KG1 (cell line): ENCODE measurements around the gene DCDC2B.
A peak's percentile ranks its signal among the peaks of the same experiment; 100 is the strongest.

Experiments
- DNase-seq: peaks from one replicate; lab custom pipeline; 2025; lab: John Stamatoyannopoulos, UW

DCDC2B gene

DNA sequence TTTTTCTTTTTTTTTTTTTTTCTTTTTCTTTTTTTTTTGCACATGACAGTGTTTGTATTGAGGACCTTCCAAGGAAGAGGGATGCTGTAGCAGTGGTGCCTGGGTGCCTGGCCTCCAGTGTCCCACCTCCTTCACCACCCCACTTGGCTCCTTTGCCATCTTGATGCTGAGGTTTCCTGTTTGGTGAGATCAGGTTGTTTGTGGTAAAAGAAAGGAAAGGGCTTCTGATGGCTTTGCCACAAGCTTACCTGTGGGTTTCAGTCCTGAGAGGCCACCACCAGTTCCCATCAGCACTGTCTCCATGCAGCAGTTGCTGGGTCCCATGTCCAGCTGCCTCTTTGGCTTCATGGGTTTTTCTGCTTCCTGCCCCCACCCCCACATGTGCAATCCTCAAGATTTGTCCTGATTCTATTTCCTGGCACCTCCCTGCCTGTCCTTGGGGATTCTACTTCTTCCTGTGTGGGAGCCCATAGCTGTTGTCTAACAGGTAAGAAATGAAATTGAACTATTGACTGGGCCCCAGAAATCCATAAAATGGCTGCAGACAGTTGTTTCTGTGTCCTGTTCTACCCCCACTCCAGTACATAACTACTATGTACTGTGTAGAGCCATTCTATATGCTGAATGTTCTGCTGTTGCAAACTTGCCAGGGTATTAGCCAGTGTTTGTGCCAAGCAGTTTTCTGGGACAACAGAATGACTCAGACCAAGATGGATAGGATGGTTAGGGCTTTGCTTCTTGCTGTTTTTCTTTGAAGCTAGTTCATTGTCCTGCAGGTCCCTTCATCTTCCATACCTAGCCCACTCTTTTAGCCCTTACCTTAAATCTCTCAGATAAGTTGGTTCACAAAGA lies 12.7 kb upstream of the DCDC2B start:
- DNase-seq, result no peak

DNA sequence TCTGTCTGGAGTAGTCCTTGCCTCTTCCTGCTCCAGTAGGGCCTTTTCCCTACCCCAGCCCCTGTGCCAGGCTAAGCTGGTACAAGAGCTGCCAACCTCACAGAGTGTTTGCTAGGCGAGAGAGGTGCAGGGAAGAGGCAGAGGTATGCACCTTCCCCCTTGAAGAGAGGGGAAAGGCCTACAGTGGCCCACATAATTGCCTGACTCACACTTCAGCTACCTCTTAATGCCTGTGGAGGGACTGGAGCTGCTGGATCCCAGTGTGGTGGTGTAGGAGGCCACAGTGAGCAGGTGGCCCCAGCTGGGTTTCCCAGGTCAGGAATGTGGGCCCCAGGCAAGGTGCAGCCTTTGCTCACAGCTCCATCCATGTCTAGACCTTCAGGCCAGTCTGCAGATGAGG lies 11.8 kb upstream of the DCDC2B start:
- DNase-seq, result no peak

DNA sequence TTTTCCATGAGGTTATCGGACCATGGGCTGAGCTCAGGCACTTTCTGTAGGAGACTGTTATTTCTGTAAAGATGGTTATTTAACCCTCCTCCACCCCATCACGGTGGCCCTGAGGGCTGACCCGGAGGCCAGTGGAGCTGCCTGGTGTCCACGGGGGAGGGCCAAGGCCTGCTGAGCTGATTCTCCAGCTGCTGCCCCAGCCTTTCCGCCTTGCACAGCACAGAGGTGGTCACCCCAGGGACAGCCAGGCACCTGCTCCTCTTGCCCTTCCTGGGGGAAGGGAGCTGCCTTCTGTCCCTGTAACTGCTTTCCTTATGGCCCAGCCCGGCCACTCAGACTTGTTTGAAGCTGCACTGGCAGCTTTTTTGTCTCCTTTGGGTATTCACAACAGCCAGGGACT lies 11.1 kb upstream of the DCDC2B start:
- no peak for DNase-seq

DNA sequence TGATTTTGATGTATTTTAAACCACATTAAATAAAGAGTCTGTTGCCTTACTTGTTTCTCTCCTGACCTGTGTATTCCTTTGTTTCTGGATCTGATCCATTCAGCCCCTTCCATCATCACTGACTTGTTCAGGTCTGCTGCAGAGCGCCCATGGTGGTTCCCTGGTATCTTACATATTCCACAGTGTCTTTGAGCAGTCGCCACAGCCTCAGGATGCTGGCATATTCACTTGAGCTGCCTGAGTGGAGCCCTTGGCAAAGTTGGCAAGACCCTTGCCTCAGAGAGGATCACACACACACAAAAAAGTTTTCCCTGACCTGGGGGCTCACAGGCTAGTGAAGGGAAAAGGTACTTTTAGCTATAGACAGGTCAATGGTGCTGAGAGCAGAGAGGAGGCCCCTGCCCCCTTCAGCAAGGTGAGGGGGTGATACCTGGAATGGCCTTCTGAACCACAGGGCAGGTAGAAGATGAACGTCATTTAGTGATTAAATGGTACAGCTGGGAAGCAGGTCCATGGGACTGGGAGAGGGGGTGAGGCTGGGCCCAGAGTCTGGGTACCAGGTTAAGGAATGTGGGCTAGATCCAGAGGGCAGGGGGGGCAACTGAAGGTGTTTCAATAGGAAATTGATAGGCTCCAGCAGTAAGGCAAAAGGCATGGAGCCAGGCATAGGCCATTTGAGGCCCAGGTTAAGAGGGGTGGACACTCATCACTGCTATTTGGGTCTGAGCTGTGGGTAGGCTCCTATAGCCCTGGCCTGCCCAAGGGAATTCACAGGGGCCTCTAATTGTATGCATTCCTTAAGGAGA lies 10.4 kb upstream of the DCDC2B start:
- DNase-seq, result no peak

DNA sequence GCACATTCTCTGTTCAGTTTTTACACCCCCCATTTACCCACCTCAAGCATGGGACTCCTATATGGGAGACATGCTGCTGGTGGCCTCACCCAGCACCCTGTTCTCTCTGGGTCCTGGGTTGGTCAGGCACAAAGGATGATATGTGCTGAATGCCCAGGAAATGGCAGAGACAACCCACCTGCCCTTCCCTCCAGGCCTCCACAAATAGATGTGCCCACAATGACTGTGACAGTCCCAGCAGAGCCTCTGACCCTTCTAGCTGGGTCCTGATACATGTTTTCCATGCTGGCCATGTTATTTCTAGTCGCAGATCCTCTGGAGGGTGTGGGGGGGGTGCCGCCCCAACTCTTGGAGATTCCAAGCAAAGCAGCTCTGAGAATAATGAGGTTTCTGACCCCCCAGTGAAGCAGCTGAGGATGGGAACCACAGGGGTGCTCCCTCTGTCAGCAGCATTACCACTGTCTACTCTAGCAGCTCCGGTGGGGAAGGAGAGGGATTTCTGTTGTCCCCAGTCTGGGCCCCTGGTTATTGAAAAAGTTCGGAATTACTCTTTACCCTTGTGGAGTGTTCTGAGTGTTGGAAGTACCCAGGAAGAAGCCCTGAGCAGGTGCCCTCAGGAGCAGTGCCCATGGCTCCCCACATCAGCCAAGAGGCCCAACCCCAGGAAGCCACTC lies 9.7 kb upstream of the DCDC2B start:
- DNase-seq, result no peak

DNA sequence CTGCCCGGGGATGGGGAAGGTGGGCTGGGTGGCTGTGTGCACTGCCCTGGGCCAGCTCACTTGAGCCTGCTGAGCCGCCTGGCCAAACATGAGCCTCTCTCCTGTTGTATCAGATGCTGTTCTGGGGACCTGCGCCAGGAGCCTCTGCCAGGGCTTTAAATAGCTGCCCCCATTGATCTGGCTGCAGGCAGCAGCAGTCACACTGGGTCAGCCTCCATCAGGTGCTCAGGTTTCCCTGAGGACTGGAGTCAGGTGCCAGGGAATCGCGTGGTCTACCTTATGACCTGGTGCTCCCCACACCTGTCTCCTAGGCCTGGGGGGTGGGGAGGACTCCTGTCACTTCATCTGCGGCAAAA lies 9.2 kb upstream of the DCDC2B start:
- DNase-seq, result no peak

DNA sequence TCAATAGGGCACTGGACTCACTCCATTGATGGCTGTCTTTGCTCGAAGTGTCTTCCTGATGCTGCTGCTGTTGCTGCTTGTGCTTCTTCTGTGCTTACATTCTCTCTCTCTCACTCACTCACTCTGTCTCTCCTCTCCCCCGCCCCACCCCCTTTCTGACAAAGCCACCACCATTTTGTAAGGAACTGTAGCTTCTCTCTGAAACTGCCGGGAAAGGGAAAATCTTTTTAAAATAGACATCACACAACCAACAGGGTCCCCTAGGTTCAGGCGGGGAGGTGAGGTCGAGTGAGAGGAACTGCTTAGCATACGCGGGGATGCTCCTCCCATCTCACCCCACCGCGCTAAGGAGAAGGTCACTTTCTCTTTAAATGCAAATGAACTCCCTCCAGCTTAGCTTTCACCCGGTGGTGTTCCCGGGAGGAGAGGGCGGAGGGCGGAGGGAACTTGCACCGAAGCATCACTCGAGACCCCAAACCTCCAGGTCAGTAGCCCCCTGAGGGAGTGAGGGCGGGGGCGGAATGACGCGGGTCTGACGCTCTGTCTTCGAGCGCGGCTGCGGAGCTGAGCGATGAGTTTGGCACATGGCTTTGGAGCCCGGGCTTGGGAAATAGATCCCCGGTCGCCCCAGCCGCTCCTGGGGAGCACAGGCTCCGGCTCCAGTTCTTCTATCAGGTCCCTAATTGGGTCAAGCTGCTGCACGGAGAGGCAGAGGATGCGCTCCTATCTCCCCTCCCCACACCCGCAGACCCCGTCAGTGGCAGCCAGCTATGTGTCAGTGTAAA lies 8.5 kb upstream of the DCDC2B start, which contains the start of gene CCDC28B:
CCDC28B (plus strand) TSS at position 370 of the 785 bp plus-strand sequence. CDS start 1,341 bp downstream, outside the sequence.
- no peak for DNase-seq

DNA sequence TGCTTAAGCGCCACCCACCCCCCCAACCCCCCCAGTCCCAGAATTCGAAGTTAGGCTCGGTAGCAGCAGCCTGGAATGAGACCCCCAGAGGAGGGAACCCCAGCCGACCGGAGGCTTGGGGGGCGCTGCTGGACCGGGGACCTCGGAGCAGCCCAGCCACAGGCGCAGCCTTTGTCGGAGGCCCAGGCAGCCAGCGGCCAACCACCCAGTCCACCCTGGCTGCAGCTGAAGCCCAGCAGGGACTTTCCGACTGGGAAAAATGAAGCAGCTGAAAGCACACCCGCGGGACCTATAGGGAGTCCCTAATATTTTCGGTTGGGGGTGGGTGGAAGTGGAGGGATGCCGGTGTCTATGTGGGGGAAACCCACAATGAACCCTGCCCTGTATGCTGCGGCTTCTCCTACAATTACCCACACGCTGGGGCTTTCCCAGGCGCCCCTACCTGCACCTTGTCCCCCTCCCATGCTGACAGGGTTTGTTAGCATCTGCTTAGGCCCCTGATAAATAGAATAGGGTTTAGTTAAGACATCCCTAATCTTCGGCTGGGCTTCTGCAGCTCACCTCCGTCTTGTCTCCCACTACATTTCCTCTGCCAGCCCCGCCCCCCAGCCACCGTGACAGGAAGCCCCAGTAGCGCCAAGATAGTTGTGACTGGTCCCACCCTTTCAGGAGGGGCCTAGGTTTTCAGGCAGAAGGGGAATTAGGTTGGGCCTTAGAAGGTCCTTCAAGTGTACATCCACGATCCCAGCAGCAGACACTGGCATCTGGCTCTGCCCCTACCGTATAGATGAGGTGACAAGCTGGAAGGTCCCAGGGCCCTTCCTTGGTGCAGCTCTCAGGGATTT lies 7.7 kb upstream of the DCDC2B start:
- DNase-seq, result peak; percentile 23

DNA sequence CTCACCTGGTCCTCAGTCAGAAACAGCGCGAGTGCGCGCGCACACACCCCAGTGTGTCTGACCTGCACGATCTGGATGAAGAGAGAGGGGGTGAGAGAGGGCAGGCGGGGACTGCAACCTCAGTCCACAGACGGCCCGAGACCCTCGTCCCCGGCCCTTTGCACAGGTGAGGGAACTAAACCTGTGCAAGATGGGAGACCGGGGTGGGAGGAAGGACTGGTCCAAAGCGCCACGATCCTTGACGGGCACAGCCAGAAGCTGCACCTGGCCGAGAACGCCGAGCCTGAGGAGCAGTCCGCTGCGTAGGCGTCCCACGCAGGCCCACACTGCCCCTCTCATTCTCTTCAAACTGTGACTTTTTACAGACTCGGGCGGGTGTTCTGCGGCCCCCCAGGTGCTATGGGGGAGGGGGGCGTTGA lies 3.9 kb upstream of the DCDC2B start:
- DNase-seq, result no peak

DNA sequence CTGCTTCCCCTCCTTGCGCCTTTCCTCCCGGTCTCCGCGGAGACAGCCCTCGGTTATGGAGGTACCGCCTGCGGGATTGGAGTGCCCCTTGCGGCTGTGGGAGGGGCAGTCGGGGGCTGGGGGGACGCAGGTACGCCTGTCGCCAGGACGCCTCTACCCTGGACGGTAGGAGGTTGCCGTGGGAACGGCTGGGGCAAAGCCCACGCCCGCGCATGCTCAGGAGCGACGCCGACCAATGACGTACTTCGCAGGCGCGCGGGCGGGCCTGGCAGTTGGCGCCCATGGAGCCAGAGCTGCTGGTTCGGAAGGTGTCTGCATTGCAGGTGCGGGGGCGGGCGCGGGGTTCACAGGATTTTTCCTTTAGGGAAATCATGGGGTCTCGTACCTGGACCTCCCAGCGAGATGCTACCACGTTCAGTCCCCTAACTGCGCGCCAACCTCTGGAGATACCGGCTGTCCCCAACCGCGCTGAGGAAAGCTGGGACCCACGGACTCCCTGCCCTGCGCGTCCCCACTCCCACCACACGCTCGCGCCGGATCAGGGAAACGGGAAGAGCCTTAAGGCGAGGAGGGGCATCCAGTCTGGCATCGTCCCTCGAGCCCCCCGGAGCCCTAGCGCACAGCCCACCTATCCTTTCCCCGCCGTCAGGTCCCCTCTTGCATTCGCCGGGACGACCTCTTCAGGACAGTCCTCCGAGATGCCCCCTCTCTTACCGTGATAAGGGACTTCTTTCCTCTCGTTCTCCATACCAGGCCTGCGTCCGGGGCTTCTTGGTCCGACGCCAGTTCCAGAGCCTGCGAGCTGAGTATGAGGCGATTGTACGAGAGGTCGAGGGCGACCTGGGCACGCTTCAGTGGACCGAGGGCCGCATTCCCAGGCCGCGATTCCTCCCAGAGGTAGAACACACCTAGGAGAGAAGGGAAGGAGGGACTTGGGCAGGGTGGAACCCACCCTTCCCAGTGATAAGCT lies 3.2 kb upstream of the DCDC2B start, which contains the start of gene IQCC:
IQCC (plus strand) TSS at position 271 of the 970 bp plus-strand sequence; CDS start at position 282, 11 bp downstream.
- DNase-seq, result peak; percentile 78

DNA sequence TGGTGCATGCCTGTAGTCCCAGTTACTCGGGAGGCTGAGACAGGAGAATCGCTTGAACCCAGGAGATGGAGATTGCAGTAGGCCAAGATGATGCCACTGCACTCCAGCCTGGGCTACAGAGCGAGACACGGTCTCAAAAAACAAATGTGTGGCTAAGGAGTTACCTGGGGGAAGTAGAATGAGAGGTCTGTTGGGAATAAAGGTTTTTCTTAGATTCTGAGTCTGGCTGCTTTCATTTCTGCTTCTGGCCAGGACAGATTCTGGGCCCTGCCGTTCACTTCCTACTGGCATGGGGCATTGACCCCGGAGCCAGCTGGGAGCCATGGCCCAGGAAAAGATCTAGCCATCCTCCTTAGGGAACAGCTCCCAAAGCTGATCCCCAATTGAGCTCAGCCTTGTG lies 420 bp upstream of the DCDC2B start:
- no peak for DNase-seq

DNA sequence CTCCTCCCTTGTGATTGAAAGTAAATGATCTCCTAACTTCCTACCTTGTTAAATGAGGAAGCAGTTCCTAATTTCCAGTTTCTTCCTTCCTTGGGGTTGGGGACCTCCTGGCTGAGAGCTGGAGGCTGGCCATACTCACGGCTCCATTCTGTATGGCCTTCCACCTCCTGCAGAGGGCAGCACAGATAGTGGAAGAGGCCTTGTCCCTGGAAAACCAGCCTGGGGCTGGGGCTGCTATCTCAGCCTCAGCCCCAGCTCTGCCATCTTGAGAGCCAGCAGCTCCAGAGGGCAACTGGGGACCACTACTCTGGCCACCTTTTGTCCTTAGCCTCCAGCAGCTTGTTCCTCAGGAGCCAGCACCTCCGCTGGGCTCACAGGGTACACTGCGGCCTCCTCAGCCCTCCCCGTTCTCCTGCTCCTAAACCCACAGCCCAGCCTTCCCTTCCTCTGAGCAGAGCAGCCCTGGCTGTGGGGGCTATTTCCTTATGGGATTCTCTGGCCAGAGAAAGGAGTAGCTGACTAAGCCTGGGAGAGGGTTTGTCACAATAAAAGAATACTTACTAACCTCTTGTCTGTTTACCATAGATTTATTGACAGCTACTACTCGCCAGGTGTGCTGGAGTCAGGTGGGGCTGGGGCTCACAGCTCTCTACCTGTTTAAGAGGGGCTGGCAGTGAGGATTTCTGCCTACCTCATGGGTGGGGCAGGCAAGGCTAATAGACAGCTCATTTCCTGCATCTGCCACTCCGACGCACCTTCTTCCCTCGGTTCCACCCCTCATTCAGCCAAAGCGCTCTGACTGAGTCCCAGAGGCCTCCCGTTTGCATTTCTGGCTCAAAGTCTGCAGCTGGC lies 7.0 kb downstream of the DCDC2B start:
- DNase-seq, result peak; percentile 27

DNA sequence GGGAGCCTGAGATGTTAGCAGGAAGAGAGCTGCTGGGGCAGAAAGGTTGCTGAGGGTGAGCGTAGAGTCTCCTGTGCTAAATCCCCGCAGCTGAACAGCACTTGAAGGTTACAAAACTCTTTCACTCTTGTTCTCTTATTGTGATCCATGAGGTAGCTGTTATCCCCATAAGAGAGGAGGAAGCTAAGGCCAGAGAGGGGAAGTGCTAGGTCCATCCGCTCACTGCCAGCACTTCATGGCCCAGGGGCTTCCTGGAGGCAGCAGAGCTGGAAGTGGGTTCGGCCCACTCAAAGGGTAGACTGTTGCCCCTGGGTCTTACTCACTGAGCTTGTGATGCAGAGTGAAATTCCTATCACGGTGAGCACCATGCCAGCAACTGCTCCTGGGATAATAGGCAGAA lies 7.7 kb downstream of the DCDC2B start:
- no peak for DNase-seq

DNA sequence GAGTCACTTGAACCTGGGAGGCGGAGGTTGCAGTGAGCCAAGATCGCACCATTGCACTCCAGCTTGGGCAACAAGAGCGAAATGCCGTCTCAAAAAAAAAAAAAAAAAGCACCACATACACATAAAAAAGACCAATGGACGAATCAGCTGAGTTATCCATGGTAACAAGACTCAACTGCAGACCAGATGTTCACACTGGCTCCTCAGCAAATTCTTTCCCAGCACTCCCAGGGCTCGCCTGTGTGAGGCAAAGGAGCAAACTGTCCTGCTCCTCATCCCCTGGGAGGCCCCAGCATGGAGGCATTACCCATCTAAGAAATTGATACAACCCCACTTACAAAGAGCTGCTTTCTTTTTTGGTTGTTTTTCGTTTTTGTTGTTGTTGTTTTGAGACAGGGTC lies 10.1 kb downstream of the DCDC2B start:
- no peak for DNase-seq

DNA sequence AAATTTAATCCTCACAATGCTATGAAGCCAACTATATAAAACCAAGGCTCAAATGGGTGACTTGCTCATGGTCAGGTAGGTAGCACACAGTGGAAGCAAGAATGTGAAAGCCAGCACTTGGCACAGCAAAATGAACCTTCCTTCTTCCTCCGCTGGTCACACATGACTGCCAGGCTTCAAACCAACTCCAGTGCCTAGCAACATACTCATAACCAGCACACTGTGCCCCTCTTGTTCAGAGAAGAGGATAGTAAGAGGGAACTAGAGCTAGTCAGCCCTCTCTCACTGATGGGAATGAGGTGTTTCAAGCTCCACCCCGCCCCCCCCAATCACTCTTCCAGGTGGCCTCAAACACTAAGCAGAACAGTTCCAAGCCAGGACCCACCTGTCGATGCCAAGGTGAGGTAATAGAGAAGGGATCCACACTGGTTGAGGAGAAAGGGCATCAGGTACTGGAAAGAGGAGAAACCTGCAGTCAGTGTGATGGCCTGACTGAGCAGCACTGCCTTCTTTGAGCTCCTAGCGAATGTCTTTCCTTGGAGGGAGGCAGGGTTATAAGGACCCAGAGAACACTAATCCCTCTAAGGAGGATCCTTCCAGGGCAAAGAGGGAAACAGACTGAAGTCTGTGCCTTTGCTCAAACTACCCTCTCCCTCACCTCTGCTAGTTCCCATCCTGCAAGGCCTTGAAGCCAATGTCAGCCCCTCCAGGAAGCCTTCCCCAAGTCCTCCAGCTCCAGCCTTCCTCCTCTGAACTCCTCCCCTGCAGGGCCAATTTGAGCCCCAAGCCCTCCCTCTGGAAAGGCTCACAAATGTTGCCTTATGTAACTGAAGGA lies 12.1 kb downstream of the DCDC2B start:
- no peak for DNase-seq

DNA sequence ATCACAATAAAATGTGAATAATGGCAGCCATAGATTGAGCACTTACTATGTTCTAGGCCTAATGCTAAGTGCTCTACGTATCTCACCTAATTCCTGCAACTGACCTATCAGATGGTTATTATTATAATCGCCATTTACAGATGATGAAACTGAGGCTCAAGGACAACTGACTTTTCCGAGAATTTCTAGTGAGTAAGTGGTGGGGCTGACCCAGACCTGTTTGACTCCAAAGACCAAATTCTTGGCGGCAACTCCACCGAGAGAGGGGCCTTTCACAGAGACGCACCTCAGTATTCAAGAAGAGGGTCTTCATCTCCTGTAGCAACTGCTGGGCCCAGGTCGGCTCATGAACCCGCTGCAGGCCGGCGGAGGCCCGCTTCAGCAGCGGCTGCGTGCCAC lies 12.7 kb downstream of the DCDC2B start:
- no peak for DNase-seq

DNA sequence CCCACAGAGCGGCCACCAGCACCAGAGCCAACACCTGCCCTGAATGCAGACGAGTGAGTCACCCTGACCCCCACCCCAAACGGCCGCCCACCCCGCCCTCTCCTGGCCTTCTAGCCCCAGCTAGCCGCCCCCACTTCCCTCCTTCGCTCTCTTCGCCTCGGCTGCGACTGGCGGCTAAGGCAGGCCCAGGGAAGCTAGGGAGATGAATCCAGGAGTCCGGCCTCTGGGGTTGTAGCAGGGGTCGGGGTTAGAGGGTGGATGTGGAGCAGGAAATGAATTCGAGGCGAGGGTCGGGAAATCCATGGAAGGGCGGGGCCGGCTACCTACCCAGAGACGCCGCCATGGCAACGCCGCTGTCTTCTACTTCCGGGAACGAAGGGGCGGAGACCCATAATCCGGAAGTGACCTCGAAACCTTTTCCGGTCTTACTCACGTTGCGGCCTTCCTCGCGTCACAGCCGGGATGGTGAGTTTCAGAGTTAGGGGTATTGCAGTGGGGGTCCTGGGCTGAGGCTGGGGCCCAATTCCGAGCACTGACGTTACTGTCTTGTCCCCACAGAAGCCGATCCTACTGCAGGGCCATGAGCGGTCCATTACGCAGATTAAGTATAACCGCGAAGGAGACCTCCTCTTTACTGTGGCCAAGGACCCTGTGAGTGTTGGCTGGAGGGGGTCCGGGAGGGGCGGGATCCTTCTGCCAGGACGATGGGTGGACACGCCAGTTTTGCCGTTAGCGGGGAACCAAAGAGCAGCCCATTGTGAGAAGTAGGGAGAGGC lies 13.3 kb downstream of the DCDC2B start, which contains the start of the genes EIF3I and TMEM234:
EIF3I (plus strand) TSS at position 428 of the 776 bp plus-strand sequence; CDS start at position 463, 35 bp downstream.
TMEM234 (minus strand) TSS at position 374 of the 776 bp plus-strand sequence; CDS start at position 343, 31 bp downstream.
- DNase-seq, result peak; percentile 65
